GM12891 (cell line): ENCODE results near the gene LOC101059915.

Source experiments
- PAX5 ChIP-seq: IDR thresholded peaks from 2 replicates; pipeline ENCODE4 v1.6.1; 2011; ENCODE audit warnings: low read length, moderate library complexity, mild to moderate bottlenecking; ENCODE audit not compliant: insufficient read depth, severe bottlenecking
- POLR2A ChIP-seq: IDR thresholded peaks from 2 replicates; pipeline ENCODE4 v1.6.1; 2011; ENCODE audit warnings: low read depth, low read length, control low read depth
- POLR2AphosphoS5 ChIP-seq: IDR thresholded peaks from 2 replicates; pipeline ENCODE4 v1.6.1; 2011; ENCODE audit warnings: low read depth, low read length, control low read depth
- POU2F2 ChIP-seq: IDR thresholded peaks from 2 replicates; pipeline ENCODE4 v1.6.1; 2011; ENCODE audit warnings: low read depth, mild to moderate bottlenecking, control low read depth, low read length, moderate library complexity
- SPI1 ChIP-seq: IDR thresholded peaks from 2 replicates; pipeline ENCODE4 v1.6.1; 2011; ENCODE audit warnings: low read depth, low read length, control low read depth

DNA sequence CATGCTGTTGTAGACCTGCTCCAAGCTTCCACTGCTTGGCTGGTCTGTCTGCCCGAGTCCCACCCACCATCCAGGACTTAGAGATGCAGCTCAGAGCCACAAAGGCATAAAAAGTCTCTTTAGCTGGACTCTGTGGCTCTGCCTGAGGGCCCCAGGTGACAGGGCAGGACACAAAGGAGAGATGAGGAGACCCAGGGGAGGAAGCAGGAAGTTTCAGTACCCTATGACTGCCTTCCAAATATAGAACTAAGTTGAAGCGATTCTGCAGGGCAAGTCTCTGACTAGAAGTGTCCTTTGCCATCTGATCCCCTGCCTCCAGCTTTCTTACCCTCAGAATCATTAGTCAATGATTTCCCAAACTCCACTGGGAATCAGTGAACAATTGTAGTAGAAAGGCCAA, 37.9 kb upstream of the LOC101059915 start:
- TF ChIP-seq POLR2A (no peak), POU2F2 (no peak), POLR2AphosphoS5 (no peak), PAX5 (no peak), SPI1 (peak; percentile 82)
